GM23248 (cell line): Measurements from ENCODE around the gene PHLPP1.

Experiments used
- EZH2 ChIP-seq: fragments of 200-600 bp; sonication (generic); IDR thresholded peaks from 2 replicates; pipeline ENCODE4 v1.6.1; 2018; ENCODE audit warnings: antibody characterized with exemption, mild to moderate bottlenecking; ENCODE audit not compliant: insufficient read depth, poor library complexity, severe bottlenecking
- EZH2phosphoT487 ChIP-seq: fragments of 200-600 bp; sonication (generic); IDR thresholded peaks from 2 replicates; pipeline ENCODE4 v1.6.1; 2018; ENCODE audit warnings: antibody characterized with exemption, moderate library complexity, mild to moderate bottlenecking, low read depth; ENCODE audit not compliant: insufficient read depth

DNA sequence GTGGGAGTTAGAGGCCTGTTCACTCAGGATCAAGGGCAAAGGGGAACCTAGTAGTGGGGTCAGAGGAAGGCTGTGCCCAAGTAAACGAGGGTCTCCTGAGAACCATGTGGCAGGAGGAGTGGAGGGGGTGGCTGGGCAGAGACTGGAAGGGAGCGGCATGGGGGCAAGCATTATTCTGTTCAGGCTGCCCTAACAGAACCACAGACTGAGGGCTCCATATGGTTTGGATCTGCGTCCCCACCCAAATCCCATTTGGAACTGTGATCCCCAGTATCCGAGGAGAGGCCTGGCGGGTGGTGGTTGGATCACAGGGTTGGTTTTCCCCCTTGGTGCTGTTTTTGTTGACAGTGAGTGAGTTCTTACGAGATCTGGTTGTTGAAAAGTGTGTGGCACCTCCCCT is 287.0 kb downstream of the PHLPP1 start:
- no peak for TF ChIP-seq EZH2
- TF ChIP-seq EZH2phosphoT487 = no peak
